GM21619 (cell line): ENCODE measurements around the gene AK3.
A peak's percentile ranks its signal among the peaks of the same experiment; 100 is the strongest.
"Not testable (repeated sequence)": the region's sequence is repeated elsewhere in the genome, so short reads cannot be mapped to it uniquely, and the experiment has no call there.

Experiments
- ATAC-seq: cut with Tn5 transposase; IDR thresholded peaks from one replicate; pipeline ENCODE4 v1.9.1; 2021; ENCODE audit not compliant: unreplicated experiment

AK3 gene

DNA sequence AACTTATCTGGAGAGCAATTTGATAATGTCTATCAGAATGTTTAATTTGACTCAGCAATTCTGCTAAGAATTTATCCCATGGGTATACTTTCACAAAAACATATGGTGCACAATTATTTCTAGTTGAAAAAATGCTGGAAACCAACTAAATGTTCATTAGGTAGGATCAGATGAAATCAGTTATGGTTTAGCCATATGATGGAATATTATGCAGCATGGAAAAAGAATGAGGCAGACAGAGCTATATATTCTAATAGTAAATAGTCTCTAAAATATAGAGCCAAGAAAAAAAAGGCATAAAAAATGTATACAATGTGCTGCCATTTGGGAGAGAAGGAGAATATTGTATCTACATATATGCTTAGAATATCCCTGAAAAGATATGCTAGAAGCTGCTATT lies 71.1 kb downstream of the AK3 start:
- ATAC-seq, result no peak

- ATAC-seq, result no peak
Observed at GRCh38 chr9:4668604-4669003, 72.4 kb downstream of the AK3 start.

GRCh38 chr9:4667681-4668080 lies 73.3 kb downstream of the AK3 start:
- ATAC-seq, result no peak

- ATAC-seq, result no peak
Observed at GRCh38 chr9:4666042-4666699, 74.8 kb downstream of the AK3 start, which contains the start of gene SPATA6L. SPATA6L (minus strand) TSS chr9:4666480; CDS start chr9:4666250, 230 bp downstream.

DNA sequence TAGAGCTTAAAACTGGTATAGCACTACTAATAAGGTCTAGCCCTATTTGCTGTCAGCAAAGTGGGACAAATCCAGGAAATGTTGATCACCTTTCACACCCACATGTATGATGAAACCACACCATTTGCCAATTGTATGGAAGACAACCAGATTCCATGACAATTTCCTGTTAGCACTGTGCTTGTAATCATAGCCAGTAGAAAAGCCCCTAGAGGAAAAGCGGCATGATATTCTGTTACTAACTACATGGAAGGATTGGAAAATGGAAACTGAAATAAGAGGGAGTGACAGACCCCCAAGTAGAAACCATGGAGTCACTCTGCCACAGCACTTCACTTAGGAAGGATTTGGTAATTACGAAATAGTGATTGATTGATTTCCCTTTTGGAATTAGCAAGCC lies 75.6 kb downstream of the AK3 start:
- no peak for ATAC-seq

- ATAC-seq, result no peak
Observed at GRCh38 chr9:4663956-4664355, 77.0 kb downstream of the AK3 start.

DNA sequence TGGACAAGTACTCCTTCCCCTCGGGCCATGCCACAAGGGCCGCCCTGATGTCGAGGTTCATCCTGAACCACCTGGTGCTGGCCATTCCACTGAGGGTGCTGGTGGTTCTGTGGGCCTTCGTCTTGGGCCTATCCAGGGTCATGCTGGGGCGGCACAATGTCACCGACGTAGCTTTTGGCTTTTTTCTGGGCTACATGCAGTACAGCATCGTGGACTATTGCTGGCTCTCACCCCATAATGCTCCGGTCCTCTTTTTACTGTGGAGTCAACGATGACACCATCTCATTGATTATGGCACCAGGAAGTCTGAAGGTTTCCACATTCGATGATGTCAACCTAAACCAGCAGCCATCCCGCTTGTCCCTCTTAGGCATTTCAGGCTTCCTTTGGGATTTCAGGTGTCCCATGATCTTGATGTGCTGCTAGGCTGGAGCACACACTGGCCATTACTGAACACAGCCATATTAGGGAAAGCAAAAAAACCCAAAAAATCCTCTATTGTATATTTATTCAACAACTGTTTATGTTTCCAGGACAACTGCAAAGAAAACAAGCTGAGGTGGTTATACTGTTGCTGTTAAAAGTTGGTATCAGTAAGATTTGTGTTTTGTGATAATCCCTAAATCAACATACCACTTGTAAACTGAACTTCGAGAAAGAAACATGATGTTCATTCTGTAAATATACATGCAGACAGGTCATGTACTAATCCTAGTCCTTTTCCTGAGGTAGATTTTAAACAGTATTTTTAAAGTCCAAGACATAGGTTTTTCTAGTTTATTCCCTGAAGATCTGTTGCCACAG lies 77.8 kb downstream of the AK3 start:
- no peak for ATAC-seq

DNA sequence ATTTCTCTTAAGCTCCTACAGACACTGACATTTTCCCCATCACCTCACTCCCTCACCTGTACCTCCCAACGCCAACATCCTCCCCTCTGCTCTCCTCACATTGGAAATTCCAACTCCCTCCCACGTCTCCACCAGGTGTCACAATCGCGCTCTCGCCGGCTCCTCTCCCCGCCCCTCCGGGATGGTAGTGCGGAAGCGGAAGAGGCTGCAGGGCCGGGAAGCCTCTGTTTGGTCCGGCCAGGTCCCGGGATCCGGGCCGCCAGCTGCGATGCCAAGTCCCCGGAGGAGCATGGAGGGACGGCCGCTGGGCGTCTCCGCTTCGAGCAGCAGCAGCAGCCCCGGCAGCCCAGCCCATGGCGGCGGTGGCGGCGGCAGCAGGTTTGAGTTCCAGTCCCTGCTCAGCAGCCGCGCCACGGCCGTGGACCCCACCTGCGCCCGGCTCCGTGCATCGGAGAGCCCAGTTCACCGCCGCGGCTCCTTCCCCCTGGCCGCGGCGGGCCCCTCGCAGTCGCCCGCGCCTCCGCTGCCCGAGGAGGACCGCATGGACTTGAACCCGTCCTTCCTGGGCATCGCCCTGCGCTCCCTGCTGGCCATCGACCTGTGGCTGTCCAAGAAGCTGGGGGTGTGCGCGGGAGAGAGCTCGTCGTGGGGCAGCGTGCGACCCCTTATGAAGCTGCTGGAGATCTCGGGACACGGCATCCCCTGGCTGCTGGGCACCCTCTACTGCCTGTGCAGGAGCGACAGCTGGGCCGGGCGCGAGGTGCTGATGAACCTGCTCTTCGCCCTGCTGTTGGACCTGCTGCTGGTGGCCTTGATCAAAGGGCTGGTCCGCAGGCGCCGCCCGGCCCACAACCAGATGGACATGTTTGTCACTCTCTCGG lies 78.7 kb downstream of the AK3 start, which contains the start of gene PLPP6:
PLPP6 (plus strand) TSS at position 187 of the 881 bp plus-strand sequence; CDS start at position 269, 82 bp downstream.
- ATAC-seq, result peak; percentile 84

DNA sequence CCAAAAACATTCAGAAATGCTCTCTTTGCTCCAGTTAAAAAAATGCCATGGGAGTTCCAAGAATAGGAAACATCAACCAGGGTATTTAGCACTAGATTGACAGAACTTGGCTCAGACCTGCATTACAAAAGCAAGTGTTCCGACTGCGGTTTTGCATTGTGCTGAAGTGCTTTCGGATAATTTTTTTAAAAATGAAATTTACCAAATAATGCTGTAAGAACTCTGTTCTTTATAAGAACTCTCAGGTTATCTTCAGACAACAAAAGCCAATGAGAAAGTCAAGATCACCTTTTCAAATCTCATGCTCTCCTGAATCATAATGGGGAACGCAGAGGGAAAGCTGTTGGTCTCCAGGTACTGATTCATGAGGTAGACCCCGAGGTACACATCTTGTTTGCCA lies 79.4 kb downstream of the AK3 start:
- ATAC-seq, result no peak

DNA sequence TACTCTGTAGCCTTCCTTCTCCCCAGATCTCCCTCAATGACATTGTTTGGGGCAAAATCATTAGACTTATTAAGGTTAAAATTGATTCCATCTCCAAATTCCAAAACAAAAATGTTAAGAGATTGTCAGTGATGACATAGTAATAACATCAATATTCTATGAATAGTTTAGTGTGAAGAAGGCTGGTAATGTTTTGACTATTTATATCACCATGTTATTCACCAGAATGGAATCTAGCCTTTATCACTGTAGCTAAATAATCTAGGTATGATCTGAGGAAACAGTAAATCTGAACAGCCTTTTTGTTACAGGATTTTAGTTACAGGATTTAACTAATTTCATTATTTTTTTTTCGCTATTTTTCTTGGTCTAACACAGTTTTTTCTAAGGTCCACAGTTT lies 79.8 kb downstream of the AK3 start:
- ATAC-seq, result no peak

- not testable (repeated sequence) for ATAC-seq
Observed at GRCh38 chr9:4660665-4661064, 80.3 kb downstream of the AK3 start.
